Stimulated activated CD4-positive, alpha-beta T cell treated with anti-CD3 and anti-CD28 coated beads, Interleukin-4, amount 100 ng/mL, for 1 hour (primary cell): ENCODE measurements around the gene TMEM89.

Experiments
- DNase-seq: peaks from one replicate; pipeline ENCODE4 v3.0.0-alpha.2; 2020

Gene TMEM89

GRCh38 chr3:48585411-48585810 is 36.2 kb downstream of the TMEM89 start:
- no peak for DNase-seq

- no peak for DNase-seq
Measured at GRCh38 chr3:48584836-48585235, 36.7 kb downstream of the TMEM89 start.

- DNase-seq: no peak
Measured at GRCh38 chr3:48581621-48582481, 39.7 kb downstream of the TMEM89 start.

DNA sequence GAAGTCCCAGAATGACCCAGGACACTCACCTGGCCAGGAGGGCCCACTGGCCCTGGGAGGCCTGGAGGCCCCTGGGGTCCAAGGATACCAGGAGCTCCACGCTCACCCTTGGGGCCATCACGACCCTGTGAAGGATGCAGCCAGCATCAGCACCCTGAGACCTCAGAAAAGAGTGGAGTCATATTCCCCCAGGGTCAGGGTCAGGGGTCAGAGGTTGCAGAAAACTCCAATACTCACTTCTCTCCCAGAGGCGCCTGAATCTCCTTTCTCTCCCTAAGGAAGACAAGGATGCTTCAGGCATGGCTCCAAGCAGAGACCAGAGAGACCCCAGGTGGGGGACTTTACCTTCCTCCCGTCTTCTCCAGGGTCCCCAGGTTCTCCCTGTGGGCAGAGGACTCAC is 44.9 kb downstream of the TMEM89 start:
- no peak for DNase-seq

GRCh38 chr3:48575366-48575765 is 46.2 kb downstream of the TMEM89 start:
- DNase-seq: no peak

GRCh38 chr3:48573973-48574585 is 47.5 kb downstream of the TMEM89 start:
- no peak for DNase-seq

DNA sequence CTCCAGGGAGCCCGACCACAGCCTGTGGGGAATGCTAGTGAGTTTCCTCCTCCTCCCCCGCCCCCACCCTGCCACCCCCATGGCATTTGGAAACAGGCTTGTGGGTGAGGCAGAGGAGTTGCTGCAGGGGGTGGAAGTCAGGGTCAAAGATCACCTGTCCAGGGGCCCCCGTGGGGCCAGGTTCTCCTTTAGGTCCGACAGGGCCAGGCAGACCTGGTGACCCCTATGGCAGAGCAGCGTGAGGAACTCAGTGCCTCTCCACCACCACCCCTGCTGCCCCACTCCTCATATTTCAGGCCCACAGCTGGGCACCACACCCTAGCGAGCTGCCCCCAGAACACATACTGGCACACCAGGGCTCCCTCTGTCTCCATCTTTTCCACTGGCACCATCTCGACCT is 49.1 kb downstream of the TMEM89 start:
- no peak for DNase-seq

GRCh38 chr3:48571938-48572337 is 49.6 kb downstream of the TMEM89 start:
- no peak for DNase-seq
